Measurements from ENCODE around the gene ZNF318. TPM values are rescaled to one million over a fixed set of nuclear protein-coding genes. Genes with fewer than 3 reads are reported as not detected.
"Not testable (repeated sequence)": the region's sequence is repeated elsewhere in the genome, so short reads cannot be mapped to it uniquely, and the experiment has no call there.

ZNF318 gene
- total RNA-seq, 4 donors from 2014 or later, result 3.8 to 38.0 (median 24.0) TPM

DNA sequence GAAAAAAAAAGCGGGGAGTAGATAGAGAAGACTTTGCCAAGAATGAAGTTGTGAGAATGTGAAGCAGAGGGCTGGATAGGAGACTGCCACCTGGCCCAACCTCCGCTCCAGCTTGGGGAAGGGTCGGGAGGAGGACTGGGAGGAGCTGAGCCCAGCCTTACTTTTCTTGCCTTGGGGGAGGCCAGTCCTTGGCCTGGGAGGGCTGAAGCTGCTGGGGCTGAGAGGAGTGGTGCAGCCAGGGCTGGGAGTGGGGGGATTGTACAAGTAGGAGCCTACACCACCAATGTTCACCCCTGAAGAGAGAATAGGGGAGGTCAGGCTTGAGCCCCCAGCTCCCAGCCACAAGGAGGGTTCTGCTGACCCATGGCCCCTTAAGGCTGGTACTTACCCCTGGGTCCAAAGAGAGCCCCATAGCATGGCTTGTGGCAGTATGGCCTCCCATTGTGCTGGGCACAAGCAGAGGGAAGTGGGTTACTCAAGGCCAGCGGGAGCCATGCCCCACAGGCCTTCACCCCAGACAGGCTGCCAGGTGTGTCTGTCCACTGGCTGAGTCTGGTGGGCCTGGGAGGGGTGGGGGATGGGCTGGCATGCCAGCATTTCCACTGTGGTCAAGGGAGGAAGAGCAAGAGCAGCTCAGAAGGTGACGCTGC is 61.9 kb downstream of the ZNF318 start:
- intact Hi-C loops (cut with DNase I; ENCODE audit: low total_unique reads), result no loop called here
- H3K27ac ChIP-seq, result no peak overlapping the region
- peaks cover 0 to 5% of the 10 kb centered on the region in 2 donors for H3K4me1 ChIP-seq
- no peaks in the 10 kb centered on the region for H3K36me3 ChIP-seq
- DNase-seq, result no peak
- no peak overlapping the region for H3K4me3 ChIP-seq
- TF ChIP-seq, protein P1, sequence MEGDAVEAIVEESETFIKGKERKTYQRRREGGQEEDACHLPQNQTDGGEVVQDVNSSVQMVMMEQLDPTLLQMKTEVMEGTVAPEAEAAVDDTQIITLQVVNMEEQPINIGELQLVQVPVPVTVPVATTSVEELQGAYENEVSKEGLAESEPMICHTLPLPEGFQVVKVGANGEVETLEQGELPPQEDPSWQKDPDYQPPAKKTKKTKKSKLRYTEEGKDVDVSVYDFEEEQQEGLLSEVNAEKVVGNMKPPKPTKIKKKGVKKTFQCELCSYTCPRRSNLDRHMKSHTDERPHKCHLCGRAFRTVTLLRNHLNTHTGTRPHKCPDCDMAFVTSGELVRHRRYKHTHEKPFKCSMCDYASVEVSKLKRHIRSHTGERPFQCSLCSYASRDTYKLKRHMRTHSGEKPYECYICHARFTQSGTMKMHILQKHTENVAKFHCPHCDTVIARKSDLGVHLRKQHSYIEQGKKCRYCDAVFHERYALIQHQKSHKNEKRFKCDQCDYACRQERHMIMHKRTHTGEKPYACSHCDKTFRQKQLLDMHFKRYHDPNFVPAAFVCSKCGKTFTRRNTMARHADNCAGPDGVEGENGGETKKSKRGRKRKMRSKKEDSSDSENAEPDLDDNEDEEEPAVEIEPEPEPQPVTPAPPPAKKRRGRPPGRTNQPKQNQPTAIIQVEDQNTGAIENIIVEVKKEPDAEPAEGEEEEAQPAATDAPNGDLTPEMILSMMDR (IDR thresholded peaks at IDR 0.05), result no peak
- TF ChIP-seq POLR2A (IDR thresholded peaks at IDR 0.05), result no peak
- no peaks in the 10 kb centered on the region for H3K27me3 ChIP-seq
- no peaks in the 10 kb centered on the region for H3K9me3 ChIP-seq

DNA sequence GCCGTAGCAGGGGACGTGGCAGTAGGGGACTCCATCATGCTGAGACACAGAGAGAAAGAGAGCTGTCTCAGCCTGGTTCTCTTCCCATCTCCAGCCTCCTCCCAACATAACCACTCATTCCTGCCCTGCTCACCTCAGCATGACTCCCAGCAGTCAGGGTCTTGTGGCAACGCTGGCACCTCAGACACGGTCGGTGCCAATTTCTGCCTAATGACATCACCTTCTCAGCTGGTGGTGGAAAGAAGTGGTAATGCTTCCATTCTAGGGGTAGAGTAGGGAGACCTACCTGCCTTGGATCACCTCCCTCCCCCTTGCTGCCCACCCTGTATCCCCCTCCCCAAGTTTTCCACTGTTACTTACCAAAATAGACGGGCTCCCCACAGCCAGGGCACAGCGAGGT is 63.4 kb downstream of the ZNF318 start:
- peaks cover 0 to 5% of the 10 kb centered on the region in 2 donors for H3K4me1 ChIP-seq
- no peak overlapping the region for H3K27ac ChIP-seq
- no peaks in the 10 kb centered on the region for H3K36me3 ChIP-seq
- DNase-seq, result no peak
- H3K27me3 ChIP-seq, result no peaks in the 10 kb centered on the region
- TF ChIP-seq POLR2A (IDR thresholded peaks at IDR 0.05), result no peak
- TF ChIP-seq, protein P1 (IDR thresholded peaks at IDR 0.05), result no peak
- intact Hi-C loops (cut with DNase I; ENCODE audit: low total_unique reads), result no loop called here
- H3K9me3 ChIP-seq, result no peaks in the 10 kb centered on the region
- no peak overlapping the region for H3K4me3 ChIP-seq

DNA sequence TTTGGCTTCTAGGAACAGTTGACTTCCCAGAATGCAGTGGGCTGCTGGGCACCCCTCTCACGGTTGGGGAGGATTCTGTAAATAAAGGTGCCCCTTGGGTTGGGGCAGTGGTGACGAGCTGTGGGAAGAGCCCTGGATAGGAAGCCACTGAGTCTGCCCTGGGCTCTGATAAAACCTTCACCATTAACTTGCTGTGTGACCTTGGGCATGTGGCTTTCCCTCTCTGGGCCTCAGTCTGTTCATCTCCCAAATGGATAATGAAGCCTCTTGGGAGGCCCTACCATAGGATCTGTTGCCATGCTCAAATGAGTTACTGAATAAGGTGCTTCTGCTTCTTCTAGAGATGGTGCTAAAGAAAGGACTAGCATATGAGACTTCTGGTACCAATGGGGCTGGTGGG is 64.6 kb downstream of the ZNF318 start:
- H3K4me3 ChIP-seq, result no peak overlapping the region
- H3K27me3 ChIP-seq, result no peaks in the 10 kb centered on the region
- TF ChIP-seq POLR2A (IDR thresholded peaks at IDR 0.05), result no peak
- TF ChIP-seq, protein P1 (IDR thresholded peaks at IDR 0.05), result no peak
- no peaks in the 10 kb centered on the region for H3K9me3 ChIP-seq
- peaks cover 0 to 5% of the 10 kb centered on the region in 2 donors for H3K4me1 ChIP-seq
- no peak overlapping the region for H3K27ac ChIP-seq
- no peaks in the 10 kb centered on the region for H3K36me3 ChIP-seq
- intact Hi-C loops (cut with DNase I; ENCODE audit: low total_unique reads), result no loop called here
- DNase-seq, result no peak

DNA sequence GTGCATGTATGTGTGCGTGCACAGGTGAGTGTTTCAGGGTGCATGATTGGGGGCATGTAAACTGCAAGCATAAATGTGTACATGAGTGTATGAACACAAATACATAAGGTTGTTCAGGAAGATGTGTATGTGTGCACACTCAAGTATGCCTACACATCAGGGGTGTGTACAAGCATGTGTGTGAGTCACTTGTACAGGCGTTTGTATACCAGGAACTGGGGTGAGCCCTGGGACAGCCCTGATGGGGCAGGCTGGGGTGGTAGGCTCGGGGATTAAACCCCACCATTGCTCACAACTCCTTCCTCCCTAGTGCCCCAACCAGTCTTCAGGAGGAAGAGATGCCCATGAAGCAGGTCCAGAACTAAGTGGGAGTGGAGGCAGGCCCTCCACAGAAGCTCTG is 65.1 kb downstream of the ZNF318 start:
- intact Hi-C loops (cut with DNase I; ENCODE audit: low total_unique reads), result no loop called here
- DNase-seq, result no peak
- no peaks in the 10 kb centered on the region for H3K9me3 ChIP-seq
- H3K36me3 ChIP-seq, result no peaks in the 10 kb centered on the region
- TF ChIP-seq, protein P1 (IDR thresholded peaks at IDR 0.05), result no peak
- TF ChIP-seq POLR2A (IDR thresholded peaks at IDR 0.05), result no peak
- no peak overlapping the region for H3K27ac ChIP-seq
- H3K4me3 ChIP-seq, result no peak overlapping the region
- H3K27me3 ChIP-seq, result no peaks in the 10 kb centered on the region
- peaks cover 0 to 5% of the 10 kb centered on the region in 2 donors for H3K4me1 ChIP-seq

DNA sequence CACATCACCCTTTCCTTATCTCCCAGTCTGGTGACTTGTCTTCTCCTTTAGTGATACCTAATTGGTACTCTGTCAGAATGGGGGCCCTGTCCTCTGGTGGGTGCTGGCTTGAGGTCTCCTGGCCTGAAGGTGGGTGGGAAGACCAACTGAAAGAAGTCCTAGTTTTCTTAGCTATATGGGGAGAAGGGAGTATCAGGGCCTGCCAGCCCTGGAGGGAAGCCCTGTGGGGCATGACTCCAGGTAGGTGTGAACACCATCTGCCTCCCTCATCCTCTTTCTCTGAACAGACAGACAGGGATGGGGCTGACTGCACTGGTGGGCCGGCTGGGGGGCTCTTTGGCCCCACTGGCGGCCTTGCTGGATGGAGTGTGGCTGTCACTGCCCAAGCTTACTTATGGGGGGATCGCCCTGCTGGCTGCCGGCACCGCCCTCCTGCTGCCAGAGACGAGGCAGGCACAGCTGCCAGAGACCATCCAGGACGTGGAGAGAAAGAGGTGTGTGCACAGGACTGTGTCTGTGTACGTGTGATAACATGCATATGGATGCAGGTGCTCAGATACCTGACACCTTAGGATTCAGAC is 65.6 kb downstream of the ZNF318 start:
- no peak overlapping the region for H3K4me3 ChIP-seq
- intact Hi-C loops (cut with DNase I; ENCODE audit: low total_unique reads), result no loop called here
- TF ChIP-seq POLR2A (IDR thresholded peaks at IDR 0.05), result no peak
- TF ChIP-seq, protein P1 (IDR thresholded peaks at IDR 0.05), result no peak
- no peaks in the 10 kb centered on the region for H3K9me3 ChIP-seq
- no peak overlapping the region for H3K27ac ChIP-seq
- no peaks in the 10 kb centered on the region for H3K27me3 ChIP-seq
- peaks cover 0 to 4% of the 10 kb centered on the region in 2 donors for H3K4me1 ChIP-seq
- H3K36me3 ChIP-seq, result no peaks in the 10 kb centered on the region
- DNase-seq, result no peak

DNA sequence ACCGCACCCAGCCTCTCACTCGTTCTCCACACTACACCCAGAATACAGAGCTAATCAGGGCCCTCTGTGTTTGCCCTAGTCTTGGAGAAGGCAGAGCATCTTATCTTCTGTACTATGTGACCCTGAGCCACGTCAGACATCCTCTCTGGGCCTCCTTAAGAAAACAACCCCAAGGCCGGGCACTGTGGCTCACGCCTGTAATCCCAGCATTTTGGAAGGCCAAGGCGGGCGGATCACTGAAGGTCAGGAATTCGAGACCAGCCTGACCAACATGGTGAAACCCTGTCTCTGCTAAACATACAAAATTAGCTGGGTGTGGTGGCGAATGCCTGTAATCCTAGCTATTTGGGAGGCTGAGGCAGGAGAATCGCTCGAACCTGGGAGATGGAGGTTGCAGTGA is 66.4 kb downstream of the ZNF318 start:
- H3K36me3 ChIP-seq; H3K27ac ChIP-seq; H3K4me1 ChIP-seq; intact Hi-C loops (cut with DNase I; ENCODE audit: low total_unique reads); H3K27me3 ChIP-seq; H3K4me3 ChIP-seq; DNase-seq; H3K9me3 ChIP-seq: not testable (repeated sequence)
